GM12892 (cell line): ENCODE data around the gene GOLGA6L4.
"Not testable (repeated sequence)": the region's sequence is repeated elsewhere in the genome, so short reads cannot be mapped to it uniquely, and the experiment has no call there.

Source experiments
- POLR2A ChIP-seq: IDR thresholded peaks from 2 replicates; pipeline ENCODE4 v1.6.1; 2011; ENCODE audit warnings: low read depth, low read length, control low read depth
- POLR2AphosphoS5 ChIP-seq: IDR thresholded peaks from 2 replicates; pipeline ENCODE4 v1.6.1; 2011; ENCODE audit warnings: low read depth, low read length, control low read depth

DNA sequence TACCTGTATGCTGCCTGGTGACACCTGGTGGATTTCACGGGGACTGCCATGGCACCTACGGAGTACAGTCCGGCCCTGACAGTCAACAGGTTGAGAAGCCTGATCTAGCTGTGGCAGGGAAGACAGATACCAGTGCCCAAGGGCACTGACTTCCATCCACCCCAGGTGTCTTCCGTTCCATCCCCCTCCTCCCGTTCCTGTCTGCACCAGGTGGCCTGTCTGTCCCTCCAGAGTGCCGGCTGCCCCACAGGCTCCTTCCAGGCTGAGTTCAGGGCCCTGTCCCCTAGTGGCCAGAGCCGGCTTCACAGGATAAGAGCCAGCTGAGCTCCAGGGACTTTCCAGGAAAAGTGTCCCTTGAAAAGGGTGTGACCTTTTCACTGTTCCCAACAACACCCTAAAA is 10.9 kb downstream of the GOLGA6L4 start:
- not testable (repeated sequence) for TF ChIP-seq POLR2A, POLR2AphosphoS5
